Measurements from ENCODE around the gene ATP10A.

DNA sequence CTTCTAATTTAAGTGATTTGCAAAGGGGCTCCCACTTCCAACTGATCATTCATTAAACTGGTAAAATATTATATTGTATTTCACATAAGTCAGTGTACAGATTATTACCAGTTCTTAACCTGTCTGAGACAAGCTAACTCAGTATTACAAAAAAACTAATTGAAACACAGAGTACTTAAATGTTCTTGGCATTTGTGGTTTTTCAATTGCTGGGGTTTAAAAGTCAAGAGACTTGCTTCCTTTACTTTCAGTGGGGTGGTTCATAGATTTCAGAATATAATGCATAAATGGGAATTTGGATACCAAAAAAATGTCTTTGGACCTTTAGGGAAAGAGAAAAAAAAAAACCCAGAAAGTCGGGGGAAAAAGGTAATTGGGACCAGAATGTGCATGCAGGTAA lies 85.0 kb downstream of the ATP10A start:
- TF ChIP-seq, protein P1, sequence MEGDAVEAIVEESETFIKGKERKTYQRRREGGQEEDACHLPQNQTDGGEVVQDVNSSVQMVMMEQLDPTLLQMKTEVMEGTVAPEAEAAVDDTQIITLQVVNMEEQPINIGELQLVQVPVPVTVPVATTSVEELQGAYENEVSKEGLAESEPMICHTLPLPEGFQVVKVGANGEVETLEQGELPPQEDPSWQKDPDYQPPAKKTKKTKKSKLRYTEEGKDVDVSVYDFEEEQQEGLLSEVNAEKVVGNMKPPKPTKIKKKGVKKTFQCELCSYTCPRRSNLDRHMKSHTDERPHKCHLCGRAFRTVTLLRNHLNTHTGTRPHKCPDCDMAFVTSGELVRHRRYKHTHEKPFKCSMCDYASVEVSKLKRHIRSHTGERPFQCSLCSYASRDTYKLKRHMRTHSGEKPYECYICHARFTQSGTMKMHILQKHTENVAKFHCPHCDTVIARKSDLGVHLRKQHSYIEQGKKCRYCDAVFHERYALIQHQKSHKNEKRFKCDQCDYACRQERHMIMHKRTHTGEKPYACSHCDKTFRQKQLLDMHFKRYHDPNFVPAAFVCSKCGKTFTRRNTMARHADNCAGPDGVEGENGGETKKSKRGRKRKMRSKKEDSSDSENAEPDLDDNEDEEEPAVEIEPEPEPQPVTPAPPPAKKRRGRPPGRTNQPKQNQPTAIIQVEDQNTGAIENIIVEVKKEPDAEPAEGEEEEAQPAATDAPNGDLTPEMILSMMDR (IDR thresholded peaks at IDR 0.05) = no peak
- no peak for TF ChIP-seq POLR2A (IDR thresholded peaks at IDR 0.05)

Data from heart left ventricle (tissue), 13 donors.